HG03378 (cell line): ENCODE results near the gene ARL5B.

Experiments used
- ATAC-seq: cut with Tn5 transposase; IDR thresholded peaks from one replicate; pipeline ENCODE4 v1.9.1; 2021; ENCODE audit warnings: mild to moderate bottlenecking, moderate library complexity; ENCODE audit not compliant: unreplicated experiment

ARL5B gene

DNA sequence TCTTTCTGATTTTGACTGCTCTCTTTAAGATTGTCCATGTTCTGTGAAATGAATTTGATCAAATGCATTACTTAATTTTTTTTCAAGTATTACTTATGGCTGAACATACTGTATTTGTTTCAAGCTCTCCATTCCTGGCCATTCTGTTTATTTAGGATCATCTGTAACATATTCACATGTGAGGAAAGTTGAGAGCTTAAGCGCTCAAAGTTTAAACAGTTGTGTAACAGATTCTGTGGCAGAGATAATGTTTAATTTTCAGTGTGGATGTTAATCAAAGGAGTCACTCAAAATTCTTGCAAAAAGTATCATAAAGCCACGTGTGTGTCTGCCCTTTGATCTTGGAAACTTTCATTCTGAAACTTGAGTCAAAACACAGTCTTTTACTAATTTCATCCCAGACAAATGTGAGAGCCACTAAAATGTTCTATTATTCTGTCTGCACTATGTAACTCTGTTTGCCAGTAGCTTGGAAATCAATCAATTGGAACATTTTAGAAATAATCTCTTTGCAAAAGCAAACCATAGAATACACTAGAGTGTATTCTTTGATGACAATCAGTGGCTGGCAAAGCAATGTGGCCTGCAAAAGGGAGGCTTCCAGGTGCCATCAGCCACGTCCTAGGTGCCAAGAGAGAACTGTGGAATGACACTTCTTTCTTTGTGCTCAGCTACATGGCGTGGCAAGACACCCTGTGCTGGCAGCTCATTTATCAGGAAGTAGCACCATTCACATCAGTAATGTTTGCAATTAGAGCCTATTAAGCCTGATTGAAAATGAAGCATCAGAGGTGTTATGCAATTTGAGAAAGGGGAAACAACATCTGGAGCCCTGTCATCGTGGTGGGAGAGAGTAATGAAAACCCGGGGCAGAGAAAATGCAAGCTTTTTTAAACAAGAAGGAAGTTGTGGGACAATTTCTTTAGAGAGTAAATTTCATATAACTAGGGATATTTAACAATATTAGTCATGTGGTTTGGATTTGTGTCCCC, 40.9 kb downstream of the ARL5B start:
- ATAC-seq, result no peak

- ATAC-seq, result no peak
Observed at GRCh38 chr10:18703521-18703920, 44.3 kb downstream of the ARL5B start.

DNA sequence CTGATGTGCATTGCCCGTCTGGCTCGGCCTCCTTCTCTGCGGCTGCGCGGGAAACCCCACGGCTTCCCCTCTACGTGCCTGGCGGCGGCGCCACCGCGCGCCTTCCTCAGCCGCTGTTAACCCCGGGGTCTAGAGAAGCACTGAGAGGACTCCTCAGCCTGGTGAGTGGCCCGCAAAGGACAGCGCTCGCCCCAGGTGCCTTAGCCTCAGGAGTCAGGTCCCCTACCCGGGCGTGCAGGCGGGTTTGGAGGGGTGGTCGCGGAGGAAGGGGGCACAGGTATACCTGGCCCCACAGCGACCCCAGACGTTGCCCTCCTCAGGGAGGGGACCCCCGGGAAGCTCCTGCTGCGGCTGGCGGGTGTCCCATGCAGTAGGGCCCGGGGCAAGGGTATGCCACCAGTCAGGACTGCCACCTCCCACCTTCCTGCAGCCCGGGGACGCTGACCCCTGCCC, 51.0 kb downstream of the ARL5B start:
- no peak for ATAC-seq

DNA sequence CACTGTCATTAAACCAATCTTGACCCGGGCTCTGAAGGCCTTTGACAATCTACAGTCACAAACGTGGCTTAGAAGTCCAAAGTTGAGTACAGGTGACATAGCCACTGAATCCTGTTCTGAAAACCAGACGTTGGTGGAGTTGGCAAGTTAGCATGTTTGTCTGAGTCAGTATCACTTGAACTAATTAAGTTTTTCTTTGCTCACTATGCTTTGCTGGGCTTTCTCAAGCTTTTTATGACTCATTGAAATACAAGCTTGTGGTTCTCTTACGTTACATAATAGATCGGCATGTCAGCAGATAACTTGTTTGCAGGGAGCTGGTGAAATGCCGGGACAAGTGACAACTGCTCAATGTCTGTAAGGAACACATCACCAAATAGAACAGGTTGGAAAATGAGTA, 53.8 kb downstream of the ARL5B start:
- ATAC-seq, result no peak

DNA sequence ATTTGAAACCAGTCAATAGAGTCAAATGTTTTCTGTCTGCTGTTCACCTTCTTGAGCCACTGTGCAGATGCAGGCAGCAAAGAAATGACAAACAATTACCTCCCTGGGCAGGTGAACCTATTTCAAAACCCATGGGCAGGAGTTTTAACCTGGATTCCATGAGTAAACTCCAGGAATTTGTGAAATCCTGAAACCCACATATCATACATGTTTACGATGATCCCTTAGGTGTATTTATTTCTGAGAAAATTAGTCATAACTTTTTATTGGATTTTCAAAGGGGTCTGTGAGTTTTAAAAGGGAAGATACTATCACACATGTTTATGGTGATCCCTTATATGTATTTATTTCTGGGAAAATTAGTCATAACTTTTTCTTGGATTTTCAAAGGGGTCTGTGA, 59.8 kb downstream of the ARL5B start:
- no peak for ATAC-seq

- no peak for ATAC-seq
Observed at GRCh38 chr10:18719811-18720210, 60.6 kb downstream of the ARL5B start.

- ATAC-seq, result no peak
Observed at GRCh38 chr10:18721067-18721466, 61.8 kb downstream of the ARL5B start.

GRCh38 chr10:18723801-18724200, 64.6 kb downstream of the ARL5B start:
- no peak for ATAC-seq
